Thoracic aorta (tissue), 2 donors: ENCODE data around the gene SLC25A13. TPM values are rescaled to one million over a fixed set of nuclear protein-coding genes. Genes with fewer than 3 reads are reported as not detected.
"Not testable (repeated sequence)": the region's sequence is repeated elsewhere in the genome, so short reads cannot be mapped to it uniquely, and the experiment has no call there.

Source experiments
- ATAC-seq: fragments of 150-250 bp; one replicate; pipeline ENCODE4 v1.8.0; 2017; ENCODE audit warnings: low read depth; ENCODE audit not compliant: insufficient number of reproducible peaks, low FRiP score
- DNase-seq: peaks from one replicate; pipeline ENCODE4 v3.0.0-alpha.2; 2020; ENCODE audit warnings: low spot score
- H3K27ac ChIP-seq, 2 donors: fragments of 200-600 bp; sonication (generic); 1 replicate in 1 of 2; 2 replicates in 1 of 2; pipeline ENCODE4 v1.5.1; 2016; ENCODE audit warnings: mild to moderate bottlenecking in 2 of 2, moderate library complexity in 2 of 2
- H3K27me3 ChIP-seq: fragments of 200-600 bp; sonication (generic); replicated peaks from 2 replicates; pipeline ENCODE4 v1.6.0; 2016; ENCODE audit warnings: mild to moderate bottlenecking; ENCODE audit not compliant: insufficient read depth
- H3K36me3 ChIP-seq: fragments of 200-600 bp; sonication (generic); one replicate; pipeline ENCODE4 v1.5.1; 2016
- H3K4me1 ChIP-seq, 2 donors: fragments of 200-600 bp; sonication (generic); 1 replicate in 1 of 2; 2 replicates in 1 of 2; pipeline versions ENCODE4 v1.5.1 to v1.6.0; 2016; ENCODE audit warnings: low read depth in 2 of 2, mild to moderate bottlenecking in 1 of 2; ENCODE audit not compliant: control insufficient read depth in 1 of 2
- H3K4me3 ChIP-seq: fragments of 200-600 bp; sonication (generic); 2 replicates; pipeline ENCODE4 v1.5.1; 2016; ENCODE audit warnings: mild to moderate bottlenecking
- H3K9me3 ChIP-seq: fragments of 200-600 bp; sonication (generic); 2 replicates; pipeline ENCODE4 v1.5.1; 2016
- CTCF ChIP-seq: fragments of 200-600 bp; sonication (generic); IDR thresholded peaks from one replicate; pipeline ENCODE4 v1.5.1; 2019; ENCODE audit warnings: antibody characterized with exemption
- total RNA-seq, 2 donors: library from RNA; depleted of rRNA; stranded (reverse); fragments of >200 nt; gene quantifications; one replicate each; pipeline versions ENCODE4 v1.1.0 to v1.2.3, GENCODE V29; 2016

Gene SLC25A13
- total RNA-seq, 2 donors from 2014 or later, result 18.5 to 24.2 TPM

DNA sequence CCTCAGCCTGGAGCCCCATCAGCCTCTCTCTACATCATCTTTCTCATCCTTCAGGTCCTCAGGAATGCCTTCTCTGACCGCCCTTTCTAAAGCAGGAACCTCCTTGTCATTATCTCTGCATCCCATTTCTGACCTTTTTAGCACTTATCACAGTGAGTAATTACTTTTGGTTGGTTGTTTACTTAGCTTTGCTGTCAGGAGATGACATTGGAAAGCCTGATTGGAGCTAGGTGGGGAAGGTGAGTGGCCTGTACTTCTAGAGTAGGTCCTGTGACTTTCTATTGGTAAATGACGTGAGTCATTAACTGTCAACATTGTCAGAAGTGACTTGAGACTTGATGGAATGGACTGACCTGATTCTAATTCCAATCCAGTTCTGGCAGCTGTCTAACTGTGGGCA lies 9.3 kb upstream of the SLC25A13 start:
- Histone ChIP-seq H3K27me3 (no peaks in the 10 kb centered on the region), H3K9me3 (no peaks in the 10 kb centered on the region), H3K36me3 (no peaks in the 10 kb centered on the region), H3K27ac (no peak overlapping the region), H3K4me3 (no peak overlapping the region), H3K4me1 (no peaks in the 10 kb centered on the region)
- ATAC-seq (no peak), DNase-seq (no peak)
- no peak for TF ChIP-seq CTCF

- H3K36me3 ChIP-seq, result no peaks in the 10 kb centered on the region
- no peaks in the 10 kb centered on the region for H3K4me1 ChIP-seq
- TF ChIP-seq CTCF, result no peak
- H3K9me3 ChIP-seq, result no peaks in the 10 kb centered on the region
- H3K4me3 ChIP-seq, result no peak overlapping the region
- no peak for DNase-seq
- no peaks in the 10 kb centered on the region for H3K27me3 ChIP-seq
- H3K27ac ChIP-seq, result no peak overlapping the region
- no peak for ATAC-seq
Observed at GRCh38 chr7:96330193-96330592, 8.3 kb upstream of the SLC25A13 start.

- no peak overlapping the region for H3K4me3 ChIP-seq
- H3K27ac ChIP-seq, result no peak overlapping the region
- H3K36me3 ChIP-seq, result no peaks in the 10 kb centered on the region
- no peaks in the 10 kb centered on the region for H3K4me1 ChIP-seq
- ATAC-seq (no peak), DNase-seq (no peak)
- TF ChIP-seq CTCF, result no peak
- no peaks in the 10 kb centered on the region for H3K9me3 ChIP-seq
- no peaks in the 10 kb centered on the region for H3K27me3 ChIP-seq
Observed at GRCh38 chr7:96329241-96329640, 7.3 kb upstream of the SLC25A13 start.

DNA sequence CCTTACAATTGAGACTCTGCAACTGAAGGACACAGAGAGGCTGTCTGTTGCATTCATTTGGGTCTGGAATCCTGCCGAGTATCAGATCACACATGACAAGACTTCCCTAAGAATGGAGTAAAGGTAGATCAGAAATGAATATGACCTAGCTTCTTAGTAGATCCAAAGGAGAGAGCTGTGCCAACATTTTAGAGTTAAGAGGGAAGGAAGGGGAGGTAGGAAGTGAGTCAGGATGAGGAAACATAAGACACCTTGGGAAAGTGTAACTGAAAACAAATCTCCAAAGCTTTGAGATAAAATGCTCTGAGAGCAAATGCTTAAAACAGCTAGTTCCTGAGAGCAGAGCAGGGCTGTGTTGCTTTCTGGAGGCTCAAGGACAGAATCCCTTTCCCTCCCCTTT lies 6.1 kb upstream of the SLC25A13 start:
- Histone ChIP-seq H3K27me3 (no peaks in the 10 kb centered on the region), H3K4me3 (no peak overlapping the region), H3K27ac (no peak overlapping the region), H3K4me1 (no peaks in the 10 kb centered on the region), H3K9me3 (no peaks in the 10 kb centered on the region), H3K36me3 (no peaks in the 10 kb centered on the region)
- TF ChIP-seq CTCF, result no peak
- DNase-seq, result no peak
- ATAC-seq, result no peak

GRCh38 chr7:96327429-96327828 lies 5.5 kb upstream of the SLC25A13 start:
- Histone ChIP-seq H3K27me3 (no peaks in the 10 kb centered on the region), H3K4me1 (peaks cover 0 to 2% of the 10 kb centered on the region in 2 donors), H3K36me3 (no peaks in the 10 kb centered on the region), H3K4me3 (no peak overlapping the region), H3K27ac (no peak overlapping the region), H3K9me3 (no peaks in the 10 kb centered on the region)
- DNase-seq (no peak), ATAC-seq (no peak)
- no peak for TF ChIP-seq CTCF

- not testable (repeated sequence) for DNase-seq, H3K36me3 ChIP-seq, H3K4me3 ChIP-seq, H3K27ac ChIP-seq, H3K9me3 ChIP-seq, ATAC-seq, H3K4me1 ChIP-seq, H3K27me3 ChIP-seq
Observed at GRCh38 chr7:96326752-96327151, 4.9 kb upstream of the SLC25A13 start.
